OCI-LY1 (cell line): Measurements from ENCODE around the gene IRF8.

ENCODE experiments used
- H2AFZ ChIP-seq: fragments of 200-600 bp; sonication (generic), shearing (Covaris generic); 2 replicates; pipeline ENCODE4 v1.6.0; 2014; ENCODE audit warnings: antibody characterized with exemption, mild to moderate bottlenecking, low read length
- H3F3A ChIP-seq: fragments of 200-600 bp; sonication (generic), shearing (Covaris generic); 2 replicates; pipeline ENCODE4 v1.6.0; 2014; ENCODE audit warnings: mild to moderate bottlenecking, antibody characterized with exemption, low read length, moderate library complexity; ENCODE audit not compliant: insufficient read depth
- H3K27ac ChIP-seq: fragments of 200-600 bp; sonication (generic); 2 replicates; pipeline ENCODE4 v1.5.1; 2014; ENCODE audit warnings: low read length, mixed run types, mild to moderate bottlenecking, low read depth; ENCODE audit not compliant: poor library complexity, severe bottlenecking
- H3K27me3 ChIP-seq: fragments of 200-600 bp; sonication (generic); 2 replicates; pipeline ENCODE4 v1.6.0; 2014; ENCODE audit warnings: antibody characterized with exemption, mild to moderate bottlenecking, low read length, moderate library complexity; ENCODE audit not compliant: insufficient read depth
- H3K36me3 ChIP-seq: fragments of 200-600 bp; sonication (generic); 2 replicates; pipeline ENCODE4 v1.6.1; 2014; ENCODE audit warnings: mild to moderate bottlenecking, antibody characterized with exemption, low read length, moderate library complexity, mixed read lengths; ENCODE audit not compliant: insufficient read depth
- H3K4me1 ChIP-seq: fragments of 200-600 bp; sonication (generic); 2 replicates; pipeline ENCODE4 v1.5.1; 2014; ENCODE audit warnings: mild to moderate bottlenecking, low read length, moderate library complexity; ENCODE audit not compliant: insufficient read depth, severe bottlenecking
- H3K4me2 ChIP-seq: fragments of 200-600 bp; sonication (generic), shearing (Covaris generic); 2 replicates; pipeline ENCODE4 v1.6.1; 2014; ENCODE audit warnings: low read length
- H3K4me3 ChIP-seq: fragments of 200-600 bp; sonication (generic); 2 replicates; pipeline ENCODE4 v1.5.1; 2014; ENCODE audit warnings: low read length, low read depth, mild to moderate bottlenecking, mixed read lengths; ENCODE audit not compliant: poor library complexity, severe bottlenecking
- H3K79me2 ChIP-seq: fragments of 200-600 bp; shearing (Covaris generic); 2 replicates; pipeline ENCODE4 v1.6.1; 2016; ENCODE audit warnings: mixed run types, low read length, mixed read lengths; ENCODE audit not compliant: insufficient read depth
- H3K9ac ChIP-seq: fragments of 200-600 bp; sonication (generic), shearing (Covaris generic); 2 replicates; pipeline ENCODE4 v1.6.1; 2014; ENCODE audit warnings: mild to moderate bottlenecking, low read length, mixed read lengths
- H3K9me2 ChIP-seq: fragments of 200-600 bp; sonication (generic), shearing (Covaris generic); 2 replicates; pipeline ENCODE4 v1.6.1; 2014; ENCODE audit warnings: low read depth, mild to moderate bottlenecking, low read length, mixed read lengths
- H3K9me3 ChIP-seq: fragments of 200-600 bp; shearing (Covaris generic); 2 replicates; pipeline ENCODE4 v1.6.1; 2014; ENCODE audit warnings: low read length, mixed read lengths
- H4K20me1 ChIP-seq: fragments of 200-600 bp; sonication (generic), shearing (Covaris generic); 2 replicates; pipeline ENCODE4 v1.6.0; 2016; ENCODE audit warnings: mild to moderate bottlenecking, low read length; ENCODE audit not compliant: insufficient read depth
- EZH2 ChIP-seq: fragments of 200-600 bp; sonication (generic), shearing (Covaris generic); IDR thresholded peaks from 2 replicates; pipeline ENCODE4 v1.8.0; 2017; ENCODE audit warnings: borderline replicate concordance, mixed run types, mild to moderate bottlenecking, antibody characterized with exemption, low read length, moderate library complexity, mixed read lengths
- TF ChIP-seq, protein P1 (sequence below): fragments of 200-600 bp; sonication (generic), shearing (Covaris generic); IDR thresholded peaks from 2 replicates; pipeline ENCODE4 v1.5.1; 2017; ENCODE audit warnings: mild to moderate bottlenecking, antibody characterized with exemption, low read length, moderate library complexity, mixed read lengths

IRF8 gene

DNA sequence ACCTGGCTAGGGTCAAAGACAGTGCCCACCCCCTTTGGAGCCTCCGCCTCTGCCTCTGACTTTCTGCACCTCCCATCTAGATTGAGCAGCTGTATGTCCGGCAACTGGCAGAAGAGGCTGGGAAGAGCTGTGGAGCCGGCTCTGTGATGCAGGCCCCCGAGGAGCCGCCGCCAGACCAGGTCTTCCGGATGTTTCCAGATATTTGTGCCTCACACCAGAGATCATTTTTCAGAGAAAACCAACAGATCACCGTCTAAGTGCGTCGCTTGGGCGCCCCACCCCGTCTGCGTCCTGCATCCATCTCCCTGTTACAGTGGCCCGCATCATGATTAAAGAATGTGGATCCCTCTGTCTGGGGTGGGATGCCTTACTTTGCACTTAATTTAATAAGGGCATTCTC, 22.1 kb downstream of the IRF8 start:
- no peak overlapping the region for H3K9ac ChIP-seq

DNA sequence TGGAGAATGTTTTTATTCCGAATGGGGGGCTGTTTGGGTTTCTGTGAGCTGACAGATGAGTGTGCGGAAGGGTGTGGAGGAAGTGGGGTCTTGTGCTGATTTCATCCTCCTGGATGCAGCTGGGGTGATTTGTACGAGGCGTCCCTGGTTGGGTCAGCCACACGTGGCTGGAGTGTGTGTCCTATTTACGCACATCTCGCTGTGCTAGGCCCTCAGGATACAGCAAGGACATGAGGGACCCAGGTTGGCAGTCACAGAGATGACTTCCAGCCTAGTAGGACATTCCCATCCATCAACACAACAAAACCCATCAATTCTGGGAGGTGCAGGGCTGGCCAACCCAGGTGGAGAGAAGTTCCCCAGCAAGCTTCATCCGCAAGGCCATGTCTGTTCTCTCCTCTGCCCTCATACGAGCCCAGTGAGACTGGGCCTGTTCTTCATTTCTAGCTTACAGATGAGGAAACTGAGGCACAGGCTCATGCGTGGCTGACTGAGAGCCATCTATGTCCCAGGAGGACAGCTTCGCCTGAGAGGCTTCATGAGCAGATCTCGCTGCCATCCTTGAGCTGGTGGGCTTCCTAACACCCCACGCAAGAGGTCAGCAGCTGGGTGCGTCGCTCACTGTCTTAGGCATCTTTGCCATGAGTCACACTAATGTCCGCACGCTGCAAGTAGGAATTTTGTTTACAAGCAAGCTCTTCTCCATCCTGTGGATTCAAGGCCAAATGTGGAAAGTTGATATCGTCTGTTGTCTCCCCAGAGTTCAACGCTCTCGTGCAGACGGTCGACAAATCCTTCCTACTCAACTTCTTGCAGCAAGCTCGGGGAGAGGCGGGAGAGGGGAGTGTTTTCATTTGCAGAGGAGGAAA, 24.4 kb downstream of the IRF8 start:
- Histone ChIP-seq H3K9me2 (no peaks in the 10 kb centered on the region), H3K9ac (no peak overlapping the region), H3K4me2 (no peak overlapping the region), H3K4me3 (no peak overlapping the region), H3K4me1 (peaks cover 21% of the 10 kb centered on the region), H3K27ac (no peak overlapping the region), H3K27me3 (no peaks in the 10 kb centered on the region), H4K20me1 (no peaks in the 10 kb centered on the region), H3F3A (0 out of 2 replicates have a peak, but pooled peaks cover 7% of the 10 kb centered on the region), H3K79me2 (no peaks in the 10 kb centered on the region), H3K36me3 (peaks cover 38% of the 10 kb centered on the region), H2AFZ (no peak overlapping the region), H3K9me3 (no peaks in the 10 kb centered on the region)
- TF ChIP-seq, protein P1, sequence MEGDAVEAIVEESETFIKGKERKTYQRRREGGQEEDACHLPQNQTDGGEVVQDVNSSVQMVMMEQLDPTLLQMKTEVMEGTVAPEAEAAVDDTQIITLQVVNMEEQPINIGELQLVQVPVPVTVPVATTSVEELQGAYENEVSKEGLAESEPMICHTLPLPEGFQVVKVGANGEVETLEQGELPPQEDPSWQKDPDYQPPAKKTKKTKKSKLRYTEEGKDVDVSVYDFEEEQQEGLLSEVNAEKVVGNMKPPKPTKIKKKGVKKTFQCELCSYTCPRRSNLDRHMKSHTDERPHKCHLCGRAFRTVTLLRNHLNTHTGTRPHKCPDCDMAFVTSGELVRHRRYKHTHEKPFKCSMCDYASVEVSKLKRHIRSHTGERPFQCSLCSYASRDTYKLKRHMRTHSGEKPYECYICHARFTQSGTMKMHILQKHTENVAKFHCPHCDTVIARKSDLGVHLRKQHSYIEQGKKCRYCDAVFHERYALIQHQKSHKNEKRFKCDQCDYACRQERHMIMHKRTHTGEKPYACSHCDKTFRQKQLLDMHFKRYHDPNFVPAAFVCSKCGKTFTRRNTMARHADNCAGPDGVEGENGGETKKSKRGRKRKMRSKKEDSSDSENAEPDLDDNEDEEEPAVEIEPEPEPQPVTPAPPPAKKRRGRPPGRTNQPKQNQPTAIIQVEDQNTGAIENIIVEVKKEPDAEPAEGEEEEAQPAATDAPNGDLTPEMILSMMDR: no peak
- TF ChIP-seq EZH2: no peak

More for the DNA sequence above, 22.1 kb downstream of the IRF8 start:
- Histone ChIP-seq H3K27me3 (no peaks in the 10 kb centered on the region), H2AFZ (no peak overlapping the region), H3K27ac (no peak overlapping the region), H3K9me3 (no peaks in the 10 kb centered on the region), H3K79me2 (no peaks in the 10 kb centered on the region), H3K36me3 (peaks cover 62% of the 10 kb centered on the region), H3K4me2 (no peak overlapping the region), H3F3A (0 out of 2 replicates have a peak, but pooled peaks cover 7% of the 10 kb centered on the region), H3K9me2 (no peaks in the 10 kb centered on the region), H3K4me3 (no peak overlapping the region), H3K4me1 (peaks cover 20% of the 10 kb centered on the region), H4K20me1 (no peaks in the 10 kb centered on the region)
- no peak for TF ChIP-seq EZH2
- TF ChIP-seq, protein P1: no peak

GRCh38 chr16:85924675-85925074, 25.7 kb downstream of the IRF8 start:
- TF ChIP-seq EZH2: no peak
- TF ChIP-seq, protein P1: no peak
- Histone ChIP-seq H3K9ac (no peak overlapping the region), H2AFZ (no peak overlapping the region), H3K9me3 (no peaks in the 10 kb centered on the region), H3K9me2 (no peaks in the 10 kb centered on the region), H3K4me2 (no peak overlapping the region), H3K27me3 (no peaks in the 10 kb centered on the region), H3K4me1 (peaks cover 26% of the 10 kb centered on the region), H4K20me1 (no peaks in the 10 kb centered on the region), H3K27ac (no peak overlapping the region), H3K4me3 (no peak overlapping the region), H3K36me3 (peaks cover 25% of the 10 kb centered on the region), H3F3A (0 out of 2 replicates have a peak, but pooled peaks cover 7% of the 10 kb centered on the region), H3K79me2 (no peaks in the 10 kb centered on the region)
